ENCODE results near the gene KIDINS220.

The KIDINS220 gene

GRCh38 chr2:8794923-8795825, 42.2 kb downstream of the KIDINS220 start:
- no peak for ATAC-seq
- TF ChIP-seq ZFP3 (CRISPR knock-in tag; IDR thresholded peaks at IDR 0.05) = no peak
- TF ChIP-seq ISL1 (CRISPR knock-in tag; IDR thresholded peaks at IDR 0.05) = peak; percentile 45
- no peak for TF ChIP-seq POU6F1 (CRISPR knock-in tag; IDR thresholded peaks at IDR 0.05; ENCODE audit: borderline replicate concordance, low read depth)
- no peak for TF ChIP-seq TSHZ2 (CRISPR knock-in tag; IDR thresholded peaks at IDR 0.05)
- TF ChIP-seq CSDC2 (CRISPR knock-in tag; IDR thresholded peaks at IDR 0.05) = no peak
- no peak for TF ChIP-seq RARB (CRISPR knock-in tag; IDR thresholded peaks at IDR 0.05)
- no peak for TF ChIP-seq ZNF70 (CRISPR knock-in tag; IDR thresholded peaks at IDR 0.05)
- no peak for TF ChIP-seq ZNF8 (CRISPR knock-in tag; IDR thresholded peaks at IDR 0.05)
- TF ChIP-seq, protein P1, sequence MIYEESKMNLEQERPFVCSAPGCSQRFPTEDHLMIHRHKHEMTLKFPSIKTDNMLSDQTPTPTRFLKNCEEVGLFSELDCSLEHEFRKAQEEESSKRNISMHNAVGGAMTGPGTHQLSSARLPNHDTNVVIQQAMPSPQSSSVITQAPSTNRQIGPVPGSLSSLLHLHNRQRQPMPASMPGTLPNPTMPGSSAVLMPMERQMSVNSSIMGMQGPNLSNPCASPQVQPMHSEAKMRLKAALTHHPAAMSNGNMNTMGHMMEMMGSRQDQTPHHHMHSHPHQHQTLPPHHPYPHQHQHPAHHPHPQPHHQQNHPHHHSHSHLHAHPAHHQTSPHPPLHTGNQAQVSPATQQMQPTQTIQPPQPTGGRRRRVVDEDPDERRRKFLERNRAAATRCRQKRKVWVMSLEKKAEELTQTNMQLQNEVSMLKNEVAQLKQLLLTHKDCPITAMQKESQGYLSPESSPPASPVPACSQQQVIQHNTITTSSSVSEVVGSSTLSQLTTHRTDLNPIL (CRISPR knock-in tag; IDR thresholded peaks at IDR 0.05; ENCODE audit: low read depth) = no peak

GRCh38 chr2:8790739-8791162, 46.7 kb downstream of the KIDINS220 start:
- no peak for ATAC-seq
- no peak for TF ChIP-seq ISL1 (CRISPR knock-in tag; IDR thresholded peaks at IDR 0.05)
- no peak for TF ChIP-seq ESRRG (CRISPR knock-in tag; IDR thresholded peaks at IDR 0.05)
- no peak for TF ChIP-seq OSR1 (CRISPR knock-in tag; IDR thresholded peaks at IDR 0.05)
- TF ChIP-seq TCF4 (CRISPR knock-in tag; IDR thresholded peaks at IDR 0.05; ENCODE audit: borderline replicate concordance) = no peak
- TF ChIP-seq ZNF8 (CRISPR knock-in tag; IDR thresholded peaks at IDR 0.05) = no peak
- no peak for TF ChIP-seq CSDC2 (CRISPR knock-in tag; IDR thresholded peaks at IDR 0.05)
- TF ChIP-seq, protein P2, sequence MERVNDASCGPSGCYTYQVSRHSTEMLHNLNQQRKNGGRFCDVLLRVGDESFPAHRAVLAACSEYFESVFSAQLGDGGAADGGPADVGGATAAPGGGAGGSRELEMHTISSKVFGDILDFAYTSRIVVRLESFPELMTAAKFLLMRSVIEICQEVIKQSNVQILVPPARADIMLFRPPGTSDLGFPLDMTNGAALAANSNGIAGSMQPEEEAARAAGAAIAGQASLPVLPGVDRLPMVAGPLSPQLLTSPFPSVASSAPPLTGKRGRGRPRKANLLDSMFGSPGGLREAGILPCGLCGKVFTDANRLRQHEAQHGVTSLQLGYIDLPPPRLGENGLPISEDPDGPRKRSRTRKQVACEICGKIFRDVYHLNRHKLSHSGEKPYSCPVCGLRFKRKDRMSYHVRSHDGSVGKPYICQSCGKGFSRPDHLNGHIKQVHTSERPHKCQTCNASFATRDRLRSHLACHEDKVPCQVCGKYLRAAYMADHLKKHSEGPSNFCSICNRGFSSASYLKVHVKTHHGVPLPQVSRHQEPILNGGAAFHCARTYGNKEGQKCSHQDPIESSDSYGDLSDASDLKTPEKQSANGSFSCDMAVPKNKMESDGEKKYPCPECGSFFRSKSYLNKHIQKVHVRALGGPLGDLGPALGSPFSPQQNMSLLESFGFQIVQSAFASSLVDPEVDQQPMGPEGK (CRISPR knock-in tag; IDR thresholded peaks at IDR 0.05; ENCODE audit: borderline replicate concordance) = no peak
- no peak for TF ChIP-seq ZFP30 (CRISPR knock-in tag; IDR thresholded peaks at IDR 0.05)
- TF ChIP-seq ARNTL (CRISPR knock-in tag; IDR thresholded peaks at IDR 0.05; ENCODE audit: borderline replicate concordance, low read depth) = no peak
- no peak for TF ChIP-seq POU6F1 (CRISPR knock-in tag; IDR thresholded peaks at IDR 0.05; ENCODE audit: borderline replicate concordance, low read depth)
- TF ChIP-seq ZC3H10 (CRISPR knock-in tag; IDR thresholded peaks at IDR 0.05) = no peak
- TF ChIP-seq BACH2 (CRISPR knock-in tag; IDR thresholded peaks at IDR 0.05; ENCODE audit: borderline replicate concordance) = no peak
- no peak for TF ChIP-seq SNAI2 (CRISPR knock-in tag; IDR thresholded peaks at IDR 0.05)
- no peak for TF ChIP-seq ZFP3 (CRISPR knock-in tag; IDR thresholded peaks at IDR 0.05)
- TF ChIP-seq GLIS3 (CRISPR knock-in tag; IDR thresholded peaks at IDR 0.05) = no peak
- TF ChIP-seq TSHZ2 (CRISPR knock-in tag; IDR thresholded peaks at IDR 0.05) = no peak
